OCI-LY3 (cell line): ENCODE data around the gene NANS.

ENCODE experiments used
- H2AFZ ChIP-seq: fragments of 200-600, 300-600 bp; shearing (Covaris generic); 2 replicates; pipeline ENCODE4 v1.6.0; 2014; ENCODE audit warnings: antibody characterized with exemption, low read depth, low read length
- H3K27ac ChIP-seq: fragments of 200-600, 300-600 bp; sonication (generic); 2 replicates; pipeline ENCODE4 v1.5.1; 2014; ENCODE audit warnings: mild to moderate bottlenecking, low read length, moderate library complexity, mixed read lengths
- H3K27me3 ChIP-seq: fragments of 200-600, 300-600 bp; sonication (generic); 2 replicates; pipeline ENCODE4 v1.6.1; 2014; ENCODE audit warnings: low read depth, low read length, mixed read lengths
- H3K36me3 ChIP-seq: fragments of 200-600, 300-600 bp; sonication (generic); replicated peaks from 2 replicates; pipeline ENCODE3; 2014; ENCODE audit warnings: low read depth, low read length, mixed read lengths
- H3K4me1 ChIP-seq: fragments of 300-600, 200-600 bp; sonication (generic); 2 replicates; pipeline ENCODE4 v1.6.1; 2014; ENCODE audit warnings: low read length, mixed read lengths
- H3K4me2 ChIP-seq: fragments of 200-600, 300-600 bp; sonication (generic); 2 replicates; pipeline ENCODE4 v1.6.1; 2014; ENCODE audit warnings: low read length, mixed read lengths
- H3K4me3 ChIP-seq: fragments of 300-600, 200-600 bp; sonication (generic); 2 replicates; pipeline ENCODE4 v1.5.1; 2014; ENCODE audit warnings: antibody characterized with exemption, mild to moderate bottlenecking, low read length, moderate library complexity
- H3K79me2 ChIP-seq: fragments of 300-600, 200-600 bp; shearing (Covaris generic); 2 replicates; pipeline ENCODE4 v1.6.1; 2014; ENCODE audit warnings: mild to moderate bottlenecking, low read length, mixed read lengths
- H3K9ac ChIP-seq: fragments of 300-600, 200-600 bp; shearing (Covaris generic); 2 replicates; pipeline ENCODE4 v1.6.0; 2014; ENCODE audit warnings: mild to moderate bottlenecking, low read length, moderate library complexity
- H3K9me3 ChIP-seq: fragments of 200-600, 300-600 bp; shearing (Covaris generic); 2 replicates; pipeline ENCODE4 v1.6.1; 2014; ENCODE audit warnings: low read length, mixed read lengths; ENCODE audit not compliant: insufficient read depth
- H4K20me1 ChIP-seq: fragments of 200-600, 300-600 bp; sonication (generic); 2 replicates; pipeline ENCODE4 v1.6.1; 2016; ENCODE audit warnings: low read length, mixed read lengths; ENCODE audit not compliant: insufficient read depth
- CTCF ChIP-seq: fragments of 200-600, 300-600 bp; sonication (generic); IDR thresholded peaks from 2 replicates; pipeline ENCODE4 v1.5.1; 2014; ENCODE audit warnings: antibody characterized with exemption, low read length, low read depth
- EZH2phosphoT487 ChIP-seq: fragments of 200-600 bp; shearing (Covaris generic); IDR thresholded peaks from 2 replicates; pipeline ENCODE4 v1.6.1; 2018; ENCODE audit warnings: antibody characterized with exemption, mixed run types, low read depth

Gene NANS

DNA sequence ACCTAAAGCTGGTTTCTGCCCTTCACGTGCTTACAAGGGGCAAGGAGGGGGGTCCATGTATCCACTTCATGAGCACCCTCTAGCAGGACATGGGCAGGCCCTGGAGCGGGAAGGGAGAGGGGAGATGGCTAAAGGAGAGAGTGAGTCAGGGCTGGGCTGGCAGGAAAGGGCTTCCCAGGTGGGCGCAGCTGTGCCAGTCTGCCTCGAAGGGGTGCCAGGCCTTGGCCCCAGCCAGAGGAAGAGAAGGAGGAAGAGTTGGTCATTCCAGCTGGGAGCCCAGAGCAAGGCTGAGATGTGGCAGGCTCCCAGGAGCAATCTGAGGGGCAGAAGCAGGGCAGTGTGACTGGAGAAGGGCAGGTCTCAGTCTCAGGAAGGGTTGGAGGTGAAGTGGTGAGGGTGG lies 37.8 kb downstream of the NANS start:
- TF ChIP-seq EZH2phosphoT487 (no peak), CTCF (no peak)
- Histone ChIP-seq H3K27me3 (no peaks in the 10 kb centered on the region), H2AFZ (no peak overlapping the region), H3K9me3 (no peaks in the 10 kb centered on the region), H4K20me1 (no peaks in the 10 kb centered on the region), H3K4me2 (no peak overlapping the region), H3K4me1 (peaks cover 8% of the 10 kb centered on the region), H3K79me2 (no peaks in the 10 kb centered on the region), H3K9ac (no peak overlapping the region), H3K27ac (no peak overlapping the region), H3K4me3 (no peak overlapping the region), H3K36me3 (no peaks in the 10 kb centered on the region)

DNA sequence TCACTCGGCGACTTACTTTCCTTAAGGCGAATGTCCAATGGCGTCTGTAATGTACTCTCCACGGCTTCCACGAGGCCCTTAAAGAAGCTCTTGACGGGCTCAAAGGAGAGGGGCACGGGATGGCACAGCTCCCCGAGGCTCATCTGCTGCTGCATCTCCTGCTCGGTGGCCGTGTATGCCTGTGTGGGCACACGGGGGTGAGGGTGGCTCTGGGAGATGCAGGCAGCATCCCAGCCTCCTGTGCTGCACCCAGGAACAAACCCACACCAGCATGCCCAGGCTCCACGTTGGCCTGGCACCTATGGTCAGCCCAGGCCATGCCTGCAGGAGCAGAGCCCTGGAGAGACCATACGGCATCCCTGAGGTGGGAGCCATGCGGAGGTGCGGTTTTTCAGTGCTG lies 38.3 kb downstream of the NANS start:
- no peak for TF ChIP-seq CTCF
- no peak for TF ChIP-seq EZH2phosphoT487
- H3K4me1 ChIP-seq = peaks cover 8% of the 10 kb centered on the region

GRCh38 chr9:98095401-98095800 lies 38.9 kb downstream of the NANS start:
- H3K4me1 ChIP-seq = peaks cover 8% of the 10 kb centered on the region
- no peak overlapping the region for H3K4me3 ChIP-seq
- no peak overlapping the region for H2AFZ ChIP-seq
- no peak overlapping the region for H3K27ac ChIP-seq
- H3K27me3 ChIP-seq = no peaks in the 10 kb centered on the region
- H4K20me1 ChIP-seq = no peaks in the 10 kb centered on the region
- no peak overlapping the region for H3K9ac ChIP-seq
- no peak overlapping the region for H3K4me2 ChIP-seq
- H3K79me2 ChIP-seq = no peaks in the 10 kb centered on the region
- H3K36me3 ChIP-seq = no peaks in the 10 kb centered on the region
- TF ChIP-seq CTCF (no peak), EZH2phosphoT487 (no peak)
- H3K9me3 ChIP-seq = no peaks in the 10 kb centered on the region

More for the DNA sequence above, 38.3 kb downstream of the NANS start:
- H3K27ac ChIP-seq = no peak overlapping the region
- no peak overlapping the region for H2AFZ ChIP-seq
- no peaks in the 10 kb centered on the region for H3K36me3 ChIP-seq
- no peak overlapping the region for H3K9ac ChIP-seq
- no peaks in the 10 kb centered on the region for H4K20me1 ChIP-seq
- no peaks in the 10 kb centered on the region for H3K9me3 ChIP-seq
- no peak overlapping the region for H3K4me3 ChIP-seq
- no peaks in the 10 kb centered on the region for H3K27me3 ChIP-seq
- H3K79me2 ChIP-seq = no peaks in the 10 kb centered on the region
- H3K4me2 ChIP-seq = no peak overlapping the region

GRCh38 chr9:98096091-98096490 lies 39.6 kb downstream of the NANS start:
- no peaks in the 10 kb centered on the region for H4K20me1 ChIP-seq
- no peak overlapping the region for H3K4me3 ChIP-seq
- H3K4me1 ChIP-seq = peaks cover 8% of the 10 kb centered on the region
- no peak overlapping the region for H3K4me2 ChIP-seq
- H3K79me2 ChIP-seq = no peaks in the 10 kb centered on the region
- no peak overlapping the region for H3K9ac ChIP-seq
- no peaks in the 10 kb centered on the region for H3K36me3 ChIP-seq
- no peak overlapping the region for H3K27ac ChIP-seq
- H3K9me3 ChIP-seq = no peaks in the 10 kb centered on the region
- H2AFZ ChIP-seq = no peak overlapping the region
- TF ChIP-seq CTCF = no peak
- TF ChIP-seq EZH2phosphoT487 = no peak
- H3K27me3 ChIP-seq = no peaks in the 10 kb centered on the region
